ENCODE results near the gene CSAG3.
"Not testable (repeated sequence)": the region's sequence is repeated elsewhere in the genome, so short reads cannot be mapped to it uniquely, and the experiment has no call there.

DNA sequence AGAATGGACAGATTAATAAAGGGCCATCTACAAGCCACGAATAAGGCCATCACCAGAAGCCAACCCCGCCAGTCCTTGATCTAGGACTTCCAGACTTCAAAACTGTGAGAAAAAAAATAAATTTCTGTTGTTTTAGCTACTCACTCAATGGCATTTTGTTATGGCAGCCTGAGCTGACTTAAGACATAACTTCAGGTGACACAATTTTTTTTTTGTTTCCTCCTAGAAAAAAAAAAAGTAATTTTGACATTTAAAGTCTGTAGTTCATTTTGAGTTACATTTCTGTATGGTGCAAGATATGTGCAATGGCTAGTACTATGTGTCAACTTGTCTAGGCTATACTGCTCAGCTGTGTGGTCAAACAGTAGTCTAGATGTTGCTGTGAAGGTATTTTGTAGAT lies at the start of gene CSAG3:
- TF ChIP-seq SNAI2 (CRISPR knock-in tag; IDR thresholded peaks at IDR 0.05); BACH2 (CRISPR knock-in tag; IDR thresholded peaks at IDR 0.05; ENCODE audit: borderline replicate concordance); CREB5 (CRISPR knock-in tag; IDR thresholded peaks at IDR 0.05; ENCODE audit: low read depth); ESRRG (CRISPR knock-in tag; IDR thresholded peaks at IDR 0.05): not testable (repeated sequence)
- TF ChIP-seq, protein P1, sequence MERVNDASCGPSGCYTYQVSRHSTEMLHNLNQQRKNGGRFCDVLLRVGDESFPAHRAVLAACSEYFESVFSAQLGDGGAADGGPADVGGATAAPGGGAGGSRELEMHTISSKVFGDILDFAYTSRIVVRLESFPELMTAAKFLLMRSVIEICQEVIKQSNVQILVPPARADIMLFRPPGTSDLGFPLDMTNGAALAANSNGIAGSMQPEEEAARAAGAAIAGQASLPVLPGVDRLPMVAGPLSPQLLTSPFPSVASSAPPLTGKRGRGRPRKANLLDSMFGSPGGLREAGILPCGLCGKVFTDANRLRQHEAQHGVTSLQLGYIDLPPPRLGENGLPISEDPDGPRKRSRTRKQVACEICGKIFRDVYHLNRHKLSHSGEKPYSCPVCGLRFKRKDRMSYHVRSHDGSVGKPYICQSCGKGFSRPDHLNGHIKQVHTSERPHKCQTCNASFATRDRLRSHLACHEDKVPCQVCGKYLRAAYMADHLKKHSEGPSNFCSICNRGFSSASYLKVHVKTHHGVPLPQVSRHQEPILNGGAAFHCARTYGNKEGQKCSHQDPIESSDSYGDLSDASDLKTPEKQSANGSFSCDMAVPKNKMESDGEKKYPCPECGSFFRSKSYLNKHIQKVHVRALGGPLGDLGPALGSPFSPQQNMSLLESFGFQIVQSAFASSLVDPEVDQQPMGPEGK (CRISPR knock-in tag; IDR thresholded peaks at IDR 0.05; ENCODE audit: borderline replicate concordance) = not testable (repeated sequence)

All from SK-N-SH treated with all-trans-retinoic acid at 6 μM for 48 hours (cell line).